ENCODE data around the gene IL33. TPM values are rescaled to one million over a fixed set of nuclear protein-coding genes. Genes with fewer than 3 reads are reported as not detected.
"Not testable (repeated sequence)": the region's sequence is repeated elsewhere in the genome, so short reads cannot be mapped to it uniquely, and the experiment has no call there.

IL33 gene
- polyA plus RNA-seq (2011; rRNA removed) (not detected in 2 replicates), polyA minus RNA-seq (2011; rRNA and poly(A)+ RNA removed) (not detected in 2 replicates)

GRCh38 chr9:6215562-6215961 is at the start of gene IL33:
Gene IL33, plus strand, starts transcription at chr9:6215807. Its CDS starts 25,888 bp downstream, at chr9:6241695.
- Histone ChIP-seq H3K4me3 (ENCODE audit: low read depth, low read length) (no peak within 1 kb of the TSS), H3K36me3 (ENCODE audit: control insufficient read depth, insufficient read depth, low read length) (no peaks in the 10 kb centered on the region), H3K27me3 (ENCODE audit: control insufficient read depth, insufficient read depth, low read length) (no peaks in the 10 kb centered on the region)
- DNase-seq (ENCODE audit: low read depth) = no peak
- ChIA-PET CTCF (interaction anchor here (1.4 kb wide), 1 partner anchor 91 kb away, joined by 3 read pairs; no protein-coding TSS in a partner anchor), POLR2A (no interaction called here)
- no peak for TF ChIP-seq CTCF (IDR thresholded peaks at IDR 0.05; ENCODE audit: insufficient read depth, low read depth, low read length)

GRCh38 chr9:6171667-6172066 is 43.9 kb upstream of the IL33 start:
- no peaks in the 10 kb centered on the region for H3K27me3 ChIP-seq (ENCODE audit: control insufficient read depth, insufficient read depth, low read length)
- no peak overlapping the region for H3K4me3 ChIP-seq (ENCODE audit: low read depth, low read length)
- no peaks in the 10 kb centered on the region for H3K36me3 ChIP-seq (ENCODE audit: control insufficient read depth, insufficient read depth, low read length)
- TF ChIP-seq CTCF (IDR thresholded peaks at IDR 0.05; ENCODE audit: insufficient read depth, low read depth, low read length) = no peak
- ChIA-PET CTCF (no interaction called here), POLR2A (no interaction called here)
- no peak for DNase-seq (ENCODE audit: low read depth)

GRCh38 chr9:6173914-6174313 is 41.7 kb upstream of the IL33 start:
- no peaks in the 10 kb centered on the region for H3K27me3 ChIP-seq (ENCODE audit: control insufficient read depth, insufficient read depth, low read length)
- no peaks in the 10 kb centered on the region for H3K36me3 ChIP-seq (ENCODE audit: control insufficient read depth, insufficient read depth, low read length)
- ChIA-PET POLR2A (no interaction called here), CTCF (no interaction called here)
- no peak overlapping the region for H3K4me3 ChIP-seq (ENCODE audit: low read depth, low read length)
- DNase-seq (ENCODE audit: low read depth) = no peak
- TF ChIP-seq CTCF (IDR thresholded peaks at IDR 0.05; ENCODE audit: insufficient read depth, low read depth, low read length) = no peak

- H3K4me3 ChIP-seq (ENCODE audit: low read depth, low read length); POLR2A ChIA-PET; H3K36me3 ChIP-seq (ENCODE audit: control insufficient read depth, insufficient read depth, low read length); CTCF ChIA-PET; DNase-seq (ENCODE audit: low read depth); H3K27me3 ChIP-seq (ENCODE audit: control insufficient read depth, insufficient read depth, low read length): not testable (repeated sequence)
Measured at GRCh38 chr9:6182549-6183226, 32.9 kb upstream of the IL33 start.

- CTCF ChIA-PET = no interaction called here
- no peaks in the 10 kb centered on the region for H3K27me3 ChIP-seq (ENCODE audit: control insufficient read depth, insufficient read depth, low read length)
- TF ChIP-seq CTCF (IDR thresholded peaks at IDR 0.05; ENCODE audit: insufficient read depth, low read depth, low read length) = no peak
- no peak overlapping the region for H3K4me3 ChIP-seq (ENCODE audit: low read depth, low read length)
- no peak for DNase-seq (ENCODE audit: low read depth)
- H3K36me3 ChIP-seq (ENCODE audit: control insufficient read depth, insufficient read depth, low read length) = no peaks in the 10 kb centered on the region
- POLR2A ChIA-PET = no interaction called here
Measured at GRCh38 chr9:6183227-6183551, 32.4 kb upstream of the IL33 start.

GRCh38 chr9:6183627-6184026 is 32.0 kb upstream of the IL33 start:
- POLR2A ChIA-PET = no interaction called here
- DNase-seq (ENCODE audit: low read depth) = no peak
- H3K27me3 ChIP-seq (ENCODE audit: control insufficient read depth, insufficient read depth, low read length) = no peaks in the 10 kb centered on the region
- no peaks in the 10 kb centered on the region for H3K36me3 ChIP-seq (ENCODE audit: control insufficient read depth, insufficient read depth, low read length)
- no peak for TF ChIP-seq CTCF (IDR thresholded peaks at IDR 0.05; ENCODE audit: insufficient read depth, low read depth, low read length)
- CTCF ChIA-PET = interaction anchor here (1.8 kb wide), 1 partner anchor 11 kb away, joined by 5 read pairs; no protein-coding TSS in a partner anchor
- H3K4me3 ChIP-seq (ENCODE audit: low read depth, low read length) = no peak overlapping the region
